ENCODE measurements around the gene TERF2IP. TPM values are rescaled to one million over a fixed set of nuclear protein-coding genes. Genes with fewer than 3 reads are reported as not detected.
A peak's percentile ranks its signal among the peaks of the same experiment; 100 is the strongest.

Gene TERF2IP
- 54.4 and 66.4 TPM in 2 replicates for total RNA-seq

GRCh38 chr16:75647492-75648264 lies at the start of gene TERF2IP, which contains the start of gene KARS1:
Gene TERF2IP, plus strand, starts transcription at chr16:75647773. Its CDS starts 110 bp downstream, at chr16:75647883.
Gene KARS1, minus strand, starts transcription at chr16:75647665. Its CDS starts 26 bp downstream, at chr16:75647639.
- peak; percentile 96 for DNase-seq

GRCh38 chr16:75599452-75600277 lies 47.9 kb upstream of the TERF2IP start:
- peak; percentile 40 for DNase-seq

- no peak for DNase-seq
Measured at GRCh38 chr16:75603241-75603640, 44.3 kb upstream of the TERF2IP start.

- DNase-seq, result no peak
Measured at GRCh38 chr16:75606507-75606906, 41.1 kb upstream of the TERF2IP start.

- DNase-seq, result peak; percentile 59
Measured at GRCh38 chr16:75614066-75614897, 33.3 kb upstream of the TERF2IP start.

- DNase-seq, result no peak
Measured at GRCh38 chr16:75615619-75616018, 32.0 kb upstream of the TERF2IP start.

- no peak for DNase-seq
Measured at GRCh38 chr16:75616521-75617010, 31.0 kb upstream of the TERF2IP start.

GRCh38 chr16:75617121-75617520 lies 30.5 kb upstream of the TERF2IP start:
- DNase-seq, result no peak

GRCh38 chr16:75618780-75619179 lies 28.8 kb upstream of the TERF2IP start:
- no peak for DNase-seq

GRCh38 chr16:75620326-75621169 lies 27.0 kb upstream of the TERF2IP start:
- DNase-seq, result no peak

GRCh38 chr16:75621170-75621477 lies 26.4 kb upstream of the TERF2IP start:
- peak; percentile 67 for DNase-seq

- peak; percentile 99 for DNase-seq
Measured at GRCh38 chr16:75622761-75623605, 24.6 kb upstream of the TERF2IP start, which contains the start of gene ADAT1. Gene ADAT1, minus strand, starts transcription at chr16:75623281. Its CDS starts 2,482 bp downstream, at chr16:75620799.

GRCh38 chr16:75624921-75625334 lies 22.6 kb upstream of the TERF2IP start:
- no peak for DNase-seq

GRCh38 chr16:75626806-75627205 lies 20.8 kb upstream of the TERF2IP start:
- no peak for DNase-seq

- DNase-seq, result peak; percentile 69
Measured at GRCh38 chr16:75627851-75628250, 19.7 kb upstream of the TERF2IP start.

GRCh38 chr16:75628351-75628750 lies 19.2 kb upstream of the TERF2IP start:
- peak; percentile 75 for DNase-seq

- no peak for DNase-seq
Measured at GRCh38 chr16:75629132-75629531, 18.4 kb upstream of the TERF2IP start.

GRCh38 chr16:75630052-75630451 lies 17.5 kb upstream of the TERF2IP start:
- DNase-seq, result no peak

- no peak for DNase-seq
Measured at GRCh38 chr16:75632857-75633256, 14.7 kb upstream of the TERF2IP start.

GRCh38 chr16:75635036-75635435 lies 12.5 kb upstream of the TERF2IP start:
- no peak for DNase-seq

- no peak for DNase-seq
Measured at GRCh38 chr16:75640598-75640997, 7.0 kb upstream of the TERF2IP start.

Measured in dermis blood vessel endothelial cell (primary cell).